COLO668 (cell line): ENCODE data around the gene CAPN10.

Source experiments
- DNase-seq: peaks from one replicate; lab custom pipeline; 2025; ENCODE audit not compliant: unreplicated experiment; lab: John Stamatoyannopoulos, UW

Gene CAPN10

DNA sequence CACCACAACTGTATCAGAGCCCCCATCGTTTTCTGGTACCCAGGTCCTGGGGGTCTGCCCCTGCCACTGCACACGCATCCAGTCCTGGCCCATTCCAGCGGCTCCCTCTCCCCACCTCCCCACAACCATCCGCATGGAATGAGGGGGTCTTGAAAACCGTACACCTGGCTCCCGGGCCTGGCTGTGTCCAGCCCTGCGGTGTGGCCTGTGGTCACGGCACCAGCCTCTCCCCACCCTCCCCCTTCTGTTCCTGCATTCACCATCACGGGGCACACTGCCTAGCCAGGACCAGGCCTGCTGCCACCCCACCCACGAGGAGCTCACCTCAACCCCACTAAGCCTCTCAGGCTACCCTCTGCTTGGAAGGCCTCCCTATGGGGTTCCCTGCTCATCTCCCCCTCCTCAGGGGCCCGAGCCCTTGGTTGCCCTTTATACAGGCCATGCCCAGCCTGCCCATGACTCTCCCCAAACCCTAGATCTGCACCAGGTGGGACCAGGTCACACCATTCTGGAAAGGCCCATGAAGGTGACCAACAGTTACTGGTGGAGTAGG, 50.1 kb downstream of the CAPN10 start:
- DNase-seq: no peak

DNA sequence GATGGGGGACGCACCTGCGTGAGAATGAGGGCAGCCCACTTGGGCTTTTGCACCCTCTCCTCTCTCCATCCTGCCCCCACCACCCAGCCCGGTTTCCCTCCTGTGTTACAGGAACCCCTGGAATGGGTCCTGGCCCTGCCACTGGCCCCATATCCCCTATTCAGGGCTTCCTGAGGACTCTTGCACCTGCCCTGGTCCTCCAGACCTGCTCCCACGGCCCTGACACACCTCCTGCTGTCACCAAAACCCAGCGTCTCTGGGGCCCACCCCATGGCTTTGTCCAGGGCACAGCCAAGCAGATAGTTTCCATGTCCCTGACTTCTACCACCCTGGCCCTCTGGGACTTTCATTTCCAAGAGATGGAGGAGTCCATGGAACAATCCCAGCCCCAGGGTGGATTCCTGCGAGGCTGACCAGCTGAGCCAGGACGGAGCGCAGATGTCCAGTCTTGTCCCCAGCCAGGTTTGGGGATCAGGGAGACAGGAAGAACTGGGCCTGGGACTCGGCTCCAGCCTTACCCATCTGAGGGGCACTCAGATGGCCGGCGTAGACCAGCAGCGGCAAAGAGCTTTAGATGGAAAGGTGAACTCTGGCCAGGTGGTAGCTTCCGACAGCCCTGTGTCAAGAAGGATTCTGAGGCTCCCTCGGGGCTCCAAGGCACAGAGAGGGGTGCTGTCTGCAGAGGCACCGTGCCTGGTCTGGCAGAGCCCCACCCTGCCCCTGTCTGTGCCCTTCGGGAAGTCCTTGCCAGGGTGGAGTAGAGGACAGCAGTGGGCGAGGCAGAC, 50.8 kb downstream of the CAPN10 start:
- DNase-seq: no peak

DNA sequence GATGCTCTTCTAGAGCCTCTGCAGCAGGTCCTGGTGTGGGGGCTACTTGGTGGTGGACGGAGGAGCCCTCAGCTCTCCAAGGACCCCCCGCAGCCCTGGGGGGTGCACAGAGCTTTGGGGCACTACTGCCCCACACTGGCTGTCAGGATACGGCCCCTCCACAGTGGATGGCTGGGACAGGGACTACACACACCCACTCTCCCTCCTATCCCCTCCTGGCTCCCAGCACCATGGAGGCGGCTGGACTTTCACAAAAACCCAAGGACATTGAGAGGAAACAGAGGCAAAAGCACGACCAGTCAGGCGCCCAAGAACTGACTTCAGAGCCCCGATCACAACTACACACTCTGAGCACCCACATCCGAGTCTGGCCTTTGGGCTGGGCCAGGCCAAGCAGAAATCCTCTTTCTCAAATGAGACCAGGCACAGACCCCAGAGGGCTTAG, 51.4 kb downstream of the CAPN10 start:
- no peak for DNase-seq

DNA sequence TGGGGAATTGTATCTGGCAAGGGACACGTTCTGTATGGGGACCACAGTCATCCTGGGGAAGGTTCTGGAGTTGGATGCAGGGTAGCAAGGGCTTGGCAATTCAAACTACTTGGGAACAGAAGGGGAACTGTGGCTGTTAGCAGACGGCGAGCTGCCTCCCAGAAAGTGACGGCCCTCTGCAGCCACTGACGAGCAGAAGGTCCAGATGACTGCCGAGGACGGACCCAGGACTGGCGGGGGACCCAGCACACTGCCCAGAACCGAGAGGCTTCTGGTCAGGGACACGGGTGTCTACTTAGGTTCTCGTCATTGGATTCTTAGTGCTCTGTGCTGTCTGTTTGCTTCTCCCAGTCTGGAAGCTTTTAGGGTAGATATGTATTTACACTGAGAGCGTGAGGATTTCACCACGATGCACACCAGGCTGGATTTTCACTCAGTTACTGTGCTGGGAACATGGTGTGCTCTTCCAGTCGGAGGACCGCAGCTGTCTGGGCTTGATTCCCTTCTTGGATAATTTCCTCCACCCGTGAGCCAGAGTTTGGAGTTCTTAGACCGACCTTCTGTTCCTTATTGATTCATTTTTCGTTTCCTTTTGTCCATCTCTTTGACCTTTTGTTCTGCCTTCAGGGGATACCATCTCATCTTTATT, 52.1 kb downstream of the CAPN10 start:
- no peak for DNase-seq

DNA sequence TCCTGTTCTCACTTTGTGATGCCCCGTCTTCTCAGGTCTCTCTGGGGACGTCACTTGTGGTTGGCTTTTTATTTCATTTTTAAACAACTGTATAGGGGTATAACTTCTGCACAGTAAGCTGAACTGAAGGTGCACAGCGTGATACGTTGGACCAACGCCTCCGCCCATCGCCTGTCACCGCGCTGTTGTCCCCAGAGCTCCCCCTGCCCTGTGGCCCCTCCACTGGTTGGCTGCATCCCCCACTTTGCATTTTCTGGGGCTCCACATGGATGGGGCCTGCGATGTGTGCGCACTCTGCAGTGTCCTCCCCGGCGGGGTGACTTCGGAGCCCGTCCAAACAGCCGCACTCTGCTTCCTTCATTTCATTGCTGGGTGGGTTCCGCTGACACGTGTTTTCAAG, 53.0 kb downstream of the CAPN10 start:
- no peak for DNase-seq

DNA sequence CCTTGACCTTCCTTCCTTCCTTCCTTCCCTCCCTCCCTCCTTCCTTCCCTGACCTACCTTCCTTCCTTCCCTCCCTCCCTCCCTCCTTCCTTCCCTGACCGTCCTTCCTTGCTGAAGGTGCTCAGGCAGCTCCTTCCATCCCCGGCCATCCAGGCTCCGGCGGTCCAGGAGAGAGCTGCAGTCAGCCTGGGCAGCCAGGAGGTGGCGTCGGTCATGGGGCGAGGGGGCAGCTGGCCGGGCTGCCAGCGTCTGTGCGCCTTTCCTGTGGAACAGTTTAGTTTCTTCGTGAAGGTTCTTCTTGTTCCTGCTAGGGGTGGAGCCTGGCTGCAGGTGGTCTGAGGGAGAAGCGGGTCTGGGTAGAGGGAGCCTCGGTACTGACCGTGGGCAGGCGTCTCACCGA, 54.4 kb downstream of the CAPN10 start:
- DNase-seq: peak; percentile 65

DNA sequence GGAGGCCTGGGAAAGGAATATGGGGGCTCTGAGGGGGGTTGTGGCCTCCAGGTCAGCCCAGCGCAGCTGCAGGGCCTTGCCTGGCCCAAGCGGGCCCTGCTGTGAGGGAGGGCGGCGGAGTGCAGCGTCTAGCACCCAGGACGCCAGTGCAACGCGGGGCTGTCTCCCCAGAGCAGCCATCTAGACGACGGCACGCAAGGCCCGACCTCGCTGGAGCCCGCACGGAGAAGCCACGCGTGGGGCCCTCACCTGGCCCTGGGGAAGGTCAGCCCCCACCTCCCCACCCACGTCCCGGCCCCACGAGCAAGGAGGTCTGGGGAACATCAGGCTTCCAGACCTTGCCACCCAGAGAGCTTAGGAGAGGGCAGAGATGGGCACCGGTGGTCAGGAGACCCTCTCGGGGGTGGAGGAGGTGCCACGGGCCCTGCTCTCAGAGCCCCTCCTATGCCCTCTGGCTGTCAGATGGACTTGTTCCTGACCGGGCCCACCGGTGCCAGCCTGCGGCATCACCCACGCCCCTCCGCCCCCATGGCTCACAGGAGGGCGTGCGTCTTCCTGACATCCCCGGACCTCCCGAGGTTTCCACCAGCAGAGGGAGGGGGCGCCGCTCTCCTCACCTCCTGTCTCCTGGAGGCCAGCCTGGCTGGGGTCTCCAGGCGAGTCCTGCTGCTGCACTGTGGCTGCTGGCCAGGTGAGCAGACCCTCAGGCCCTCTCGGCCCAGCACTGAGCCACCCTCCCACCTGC, 55.7 kb downstream of the CAPN10 start:
- DNase-seq: no peak

DNA sequence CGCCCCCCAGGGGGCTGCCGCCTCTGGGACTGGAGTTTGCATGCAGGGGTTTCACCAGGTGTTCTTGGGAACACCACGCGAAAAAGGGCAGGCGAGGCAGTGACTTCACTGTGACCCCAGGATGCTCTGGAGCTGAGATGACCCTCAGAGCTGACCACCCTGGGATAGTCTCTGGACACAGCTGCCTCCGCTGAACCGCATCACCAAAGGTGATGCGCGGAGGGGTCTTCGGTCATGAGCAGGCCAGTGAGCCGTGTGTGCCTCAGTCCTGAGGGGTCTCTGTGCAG, 56.2 kb downstream of the CAPN10 start:
- DNase-seq: no peak

DNA sequence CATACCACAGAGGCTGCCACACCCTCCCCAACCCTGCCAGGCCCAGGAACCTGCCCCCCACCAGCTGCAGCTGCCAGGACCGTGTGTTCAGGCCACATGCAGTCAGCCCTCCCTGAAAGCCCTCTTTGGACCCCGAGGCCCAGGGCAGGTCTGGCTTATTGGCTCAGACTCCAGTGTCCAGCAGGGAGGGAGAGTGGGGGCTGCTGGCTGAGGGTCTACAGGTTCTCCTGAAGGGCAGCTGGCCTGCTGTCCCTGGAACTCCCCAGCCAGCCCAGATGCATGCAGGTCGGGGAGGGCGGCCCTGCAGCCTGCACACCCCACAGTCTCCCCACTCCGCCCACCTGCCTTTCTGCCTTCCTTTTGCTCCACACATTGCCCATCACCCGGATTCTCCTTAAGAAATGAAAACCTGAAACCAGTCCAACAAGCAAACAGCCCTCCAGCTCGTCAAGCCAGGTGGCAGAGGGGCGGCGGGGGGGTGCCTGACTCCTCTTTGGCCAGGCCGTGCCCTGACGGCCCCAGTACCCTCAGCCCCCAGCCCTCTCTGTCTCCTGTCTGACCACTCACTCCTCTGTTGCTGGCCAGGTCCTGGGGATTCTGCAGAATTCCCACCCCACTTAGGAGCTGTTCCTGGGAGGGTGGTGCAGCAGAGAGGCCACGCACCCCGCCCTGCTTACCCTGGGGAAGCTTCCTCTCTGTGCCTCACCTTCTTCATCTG, 56.7 kb downstream of the CAPN10 start:
- no peak for DNase-seq

DNA sequence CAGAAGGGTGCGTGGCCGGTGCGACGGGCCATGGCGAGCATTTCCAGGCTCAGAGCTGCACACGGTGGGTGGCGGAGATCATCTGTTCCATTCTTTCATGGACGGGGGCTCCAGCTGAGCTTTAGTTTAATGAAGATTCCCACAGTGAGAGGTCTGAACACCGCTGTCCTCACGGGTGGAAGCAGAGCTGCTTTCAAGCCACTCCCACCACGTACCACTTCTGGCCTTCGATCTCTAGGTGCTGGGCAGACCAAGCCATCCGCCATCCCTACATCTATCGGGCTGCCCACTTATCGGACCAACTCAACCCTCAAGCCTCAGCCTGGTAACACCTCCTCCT, 57.2 kb downstream of the CAPN10 start:
- DNase-seq: no peak

DNA sequence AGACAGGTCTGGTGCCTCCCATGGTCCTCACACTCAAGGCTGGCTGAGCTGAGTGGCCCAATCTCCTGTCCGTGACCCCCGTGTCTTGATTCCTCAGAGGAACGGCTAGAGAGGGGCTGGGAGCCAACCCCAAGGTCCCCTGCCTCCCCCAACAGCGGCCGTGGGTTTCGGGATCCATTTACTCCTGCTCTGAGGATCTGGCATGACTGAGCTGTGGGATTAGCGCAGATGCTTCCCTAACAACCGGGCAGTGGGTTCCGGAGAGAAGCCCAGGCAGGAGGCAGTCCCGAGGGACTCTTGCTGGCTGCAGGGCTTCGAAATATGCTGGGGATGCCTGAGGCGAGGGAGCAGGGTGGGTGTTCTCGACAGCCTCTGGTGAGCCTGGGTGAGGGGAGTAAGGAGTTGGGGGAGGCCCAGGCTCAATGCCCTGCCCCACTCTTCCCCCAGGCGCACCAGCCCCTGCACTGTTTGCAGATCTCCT, 57.7 kb downstream of the CAPN10 start:
- DNase-seq: no peak

DNA sequence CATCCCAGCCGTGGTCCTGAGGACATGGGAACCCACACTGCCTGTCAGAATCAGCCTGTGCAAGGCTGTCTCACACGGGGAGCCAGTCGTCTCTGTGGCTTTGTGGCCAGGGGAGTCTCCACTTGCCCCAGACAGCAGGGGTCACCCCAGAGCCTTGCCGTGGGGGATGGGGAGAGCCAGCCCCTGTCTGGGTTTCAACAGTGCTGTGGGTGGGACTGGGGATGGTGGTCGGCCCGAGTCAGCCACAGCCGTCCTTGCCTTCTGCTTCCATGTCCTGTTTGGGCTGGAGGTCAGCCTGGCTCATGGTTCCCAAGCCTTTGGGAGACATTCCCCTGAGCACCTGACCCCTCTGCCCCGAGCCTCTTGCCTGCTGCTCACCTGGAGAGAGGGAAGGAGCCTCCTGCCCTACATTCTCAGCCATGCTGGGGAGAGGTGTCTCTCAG, 58.3 kb downstream of the CAPN10 start:
- DNase-seq: no peak

DNA sequence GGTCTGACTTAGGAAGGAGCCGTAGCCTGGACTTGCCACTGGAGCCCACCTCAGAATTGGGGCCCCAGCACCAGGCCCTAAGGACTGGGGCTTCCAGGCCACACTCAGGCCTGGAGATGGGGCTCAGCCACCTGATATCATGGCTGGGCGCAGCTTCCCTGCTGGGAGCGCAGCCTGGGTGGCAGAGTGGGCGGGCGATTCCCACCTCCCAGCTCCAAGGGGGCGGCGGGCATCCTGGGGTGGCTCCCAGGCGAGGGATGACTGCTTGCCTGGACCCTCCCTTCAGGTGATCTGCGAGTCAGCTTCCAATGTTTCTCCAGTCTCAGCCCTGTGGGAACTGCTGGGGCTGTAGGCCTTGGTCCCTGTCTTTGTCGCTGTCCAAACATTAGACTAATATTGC, 58.8 kb downstream of the CAPN10 start:
- DNase-seq: no peak

DNA sequence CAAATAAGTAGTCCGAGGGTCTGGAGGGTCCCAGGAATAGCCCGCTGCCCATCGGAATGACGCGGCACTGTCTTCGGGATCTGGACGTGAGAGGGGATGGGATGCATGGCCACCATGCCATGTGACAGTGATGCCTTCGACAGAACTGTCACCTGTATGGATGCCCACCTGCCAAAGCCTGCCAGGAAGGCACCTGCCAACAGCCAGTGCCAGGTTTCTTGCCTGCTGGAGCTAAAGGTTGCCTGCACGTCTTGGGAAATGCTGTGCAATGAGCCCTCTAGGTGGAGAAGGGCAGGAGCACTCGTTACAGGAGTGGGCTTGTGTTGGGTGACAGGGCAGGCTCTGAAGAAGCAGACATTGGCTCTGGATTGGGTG, 59.3 kb downstream of the CAPN10 start:
- no peak for DNase-seq

DNA sequence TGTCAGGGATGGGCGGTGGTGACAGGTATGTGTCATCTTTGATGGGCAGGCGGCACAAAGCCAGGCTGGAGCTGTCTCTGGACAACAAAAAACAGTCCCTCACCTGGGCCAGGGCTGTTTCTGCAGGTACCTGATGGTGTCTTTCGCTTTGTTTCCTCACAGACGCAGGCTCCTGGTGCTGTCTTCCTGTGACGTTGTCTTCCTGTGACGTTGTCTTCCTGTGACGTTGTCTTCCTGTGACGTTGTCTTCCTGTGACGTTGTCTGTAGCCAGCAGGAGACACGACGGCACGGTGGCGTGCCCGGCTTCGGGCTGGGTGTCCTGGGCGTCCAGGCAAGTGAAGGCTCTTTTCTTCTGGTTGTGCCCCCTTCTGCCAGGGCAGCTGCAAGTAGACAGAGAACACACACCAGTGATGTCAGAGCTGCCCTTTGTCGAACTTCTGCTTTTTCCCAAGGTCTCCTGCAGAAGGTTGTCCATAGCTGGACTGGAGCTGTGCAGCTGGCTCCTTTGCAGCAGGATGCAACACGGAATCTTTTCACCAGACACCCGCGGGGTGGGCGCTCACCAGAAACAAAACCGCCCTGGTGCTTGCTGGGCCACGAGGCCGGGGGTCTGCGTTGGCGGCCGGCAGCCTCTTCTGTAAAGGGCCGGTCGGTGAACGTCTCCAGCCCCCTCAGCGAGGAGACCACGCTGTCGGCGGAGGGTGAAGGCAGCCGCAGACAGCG, 59.8 kb downstream of the CAPN10 start:
- no peak for DNase-seq

DNA sequence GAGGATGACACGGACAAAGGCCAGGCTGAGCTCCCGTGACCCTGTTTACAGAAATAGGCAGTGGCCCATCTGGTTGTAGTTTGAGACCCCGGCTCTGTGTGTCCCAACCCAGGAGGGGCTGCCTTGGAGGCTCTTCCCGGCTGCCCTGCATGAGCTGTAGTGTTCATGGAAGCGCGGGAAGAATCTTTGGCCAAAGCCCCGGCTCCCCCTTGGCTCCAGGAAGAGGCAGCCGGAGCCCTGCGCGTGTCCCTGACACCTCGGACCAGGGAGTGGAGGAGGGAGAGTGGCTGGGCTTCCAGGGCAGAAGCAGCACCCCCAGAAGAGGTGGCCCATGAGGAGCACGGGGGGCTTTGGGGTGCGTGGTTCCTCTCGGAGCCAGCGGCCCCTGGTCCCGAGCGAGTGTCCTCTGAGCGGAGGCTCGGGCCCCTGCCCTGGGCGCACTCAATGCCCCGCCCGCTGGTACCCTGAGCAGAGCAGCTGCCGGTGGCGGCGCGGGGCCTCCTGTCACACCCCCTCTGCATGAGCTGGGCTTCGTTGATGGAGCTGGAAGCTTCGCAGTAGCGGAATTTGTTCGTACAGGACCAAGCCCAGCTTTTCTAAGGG, 60.5 kb downstream of the CAPN10 start:
- DNase-seq: no peak

DNA sequence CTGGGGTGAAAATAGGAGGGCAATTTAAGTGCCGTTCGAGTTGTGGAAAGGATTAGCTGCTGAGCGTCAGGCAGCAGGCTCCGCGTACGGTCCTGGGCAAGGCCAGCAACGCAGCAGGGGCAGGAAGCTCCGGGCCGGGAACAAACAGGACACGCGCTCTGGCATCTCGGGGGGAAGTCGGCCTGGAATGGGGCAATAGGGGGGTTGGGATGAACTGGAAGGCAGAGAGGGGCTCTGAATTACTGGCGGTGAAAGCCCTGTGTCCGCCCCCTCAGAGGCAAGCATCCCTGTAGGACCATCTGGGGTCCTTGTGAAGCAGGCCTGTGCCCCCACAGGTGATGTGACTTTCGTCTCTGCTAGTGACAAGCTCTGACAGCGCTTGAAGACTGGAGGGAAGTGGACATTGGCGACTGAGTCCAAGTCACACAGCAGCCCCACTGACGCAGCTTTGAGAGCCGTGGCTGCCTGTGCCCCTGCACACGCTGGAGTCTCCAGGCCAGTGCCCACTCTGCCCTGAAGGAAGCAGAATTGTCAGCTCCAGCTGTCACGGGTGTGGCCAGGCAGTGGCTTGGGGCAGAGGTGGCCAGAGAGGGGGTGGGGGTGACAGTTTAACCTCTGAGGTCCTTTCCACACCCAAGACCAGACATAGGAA, 61.1 kb downstream of the CAPN10 start:
- no peak for DNase-seq

DNA sequence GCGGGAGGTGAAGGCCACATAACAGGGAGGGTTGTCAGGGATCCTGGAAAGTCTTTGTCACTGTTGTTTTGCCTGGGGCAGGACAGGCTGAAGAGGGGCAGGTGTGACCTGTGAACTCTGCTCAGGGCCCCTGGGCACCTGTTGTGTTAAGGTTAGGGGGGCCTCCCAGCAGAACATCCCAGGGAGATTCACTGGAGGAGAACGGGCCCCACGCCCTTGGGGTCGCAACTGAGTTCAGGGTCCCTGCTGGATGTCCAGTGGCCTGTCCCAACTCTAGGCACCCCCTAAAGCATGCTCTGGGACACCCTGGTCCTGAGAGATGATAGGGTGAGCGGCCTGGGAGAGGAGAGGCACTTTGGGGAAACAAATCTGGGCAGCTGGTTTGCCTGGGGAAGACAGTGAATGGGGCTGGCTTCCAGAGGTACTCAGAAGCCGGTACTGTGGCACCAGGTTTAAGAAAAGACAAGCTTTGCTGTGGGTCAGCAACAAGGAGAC, 61.7 kb downstream of the CAPN10 start:
- DNase-seq: no peak
